ENCODE data around the gene PRELID3B.
A peak's percentile ranks its signal among the peaks of the same experiment; 100 is the strongest.

PRELID3B gene

GRCh38 chr20:59042151-59042795, at the start of gene PRELID3B:
TSS of gene PRELID3B (minus strand) at chr20:59042786. CDS start at chr20:59042730, 56 bp downstream.
- DNase-seq, result no peak

- peak; percentile 84 for DNase-seq
Measured at GRCh38 chr20:59087829-59088433, 45.3 kb upstream of the PRELID3B start.

- no peak for DNase-seq
Measured at GRCh38 chr20:59086923-59087322, 44.3 kb upstream of the PRELID3B start.

GRCh38 chr20:59084041-59084850, 41.7 kb upstream of the PRELID3B start:
- DNase-seq, result no peak

DNA sequence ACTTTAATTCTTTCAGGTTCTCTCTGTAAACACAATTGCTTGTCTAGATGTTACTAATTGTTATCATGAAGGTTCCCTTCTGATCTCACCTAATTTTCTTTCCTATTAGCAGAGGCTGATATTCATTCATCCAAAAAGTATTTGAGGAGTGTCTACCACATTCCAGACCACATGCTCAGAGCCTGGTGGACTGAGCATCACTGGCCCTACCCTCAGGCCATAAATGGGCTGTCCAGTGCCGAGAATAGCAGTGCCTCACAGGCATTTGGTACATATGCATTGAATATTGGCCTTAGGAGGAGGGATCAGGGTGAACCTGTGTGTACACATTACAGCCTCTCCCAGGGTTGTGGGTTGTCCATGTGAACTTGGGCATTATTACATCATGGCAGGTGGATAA, 40.4 kb upstream of the PRELID3B start:
- no peak for DNase-seq

- peak; percentile 17 for DNase-seq
Measured at GRCh38 chr20:59082077-59082740, 39.6 kb upstream of the PRELID3B start.

GRCh38 chr20:59081036-59081435, 38.5 kb upstream of the PRELID3B start:
- no peak for DNase-seq

DNA sequence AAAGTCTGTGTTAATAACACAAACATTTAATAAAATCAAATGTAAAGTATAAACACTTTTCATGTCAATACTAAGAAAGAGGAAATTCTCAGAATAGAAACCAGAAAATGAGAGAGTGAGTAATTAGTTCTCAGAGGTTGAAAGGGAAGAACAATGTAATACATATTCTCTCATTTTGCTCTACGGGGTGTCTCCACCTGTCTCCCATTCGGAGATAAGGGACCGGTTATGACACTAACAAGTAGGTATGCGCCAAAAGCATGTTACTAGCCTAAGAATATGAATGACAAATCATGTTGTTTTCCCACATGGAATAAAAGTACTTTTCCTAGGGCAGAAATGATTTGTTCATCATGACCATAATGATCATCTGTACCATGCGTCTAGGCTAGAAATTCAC, 35.6 kb upstream of the PRELID3B start:
- DNase-seq, result no peak

DNA sequence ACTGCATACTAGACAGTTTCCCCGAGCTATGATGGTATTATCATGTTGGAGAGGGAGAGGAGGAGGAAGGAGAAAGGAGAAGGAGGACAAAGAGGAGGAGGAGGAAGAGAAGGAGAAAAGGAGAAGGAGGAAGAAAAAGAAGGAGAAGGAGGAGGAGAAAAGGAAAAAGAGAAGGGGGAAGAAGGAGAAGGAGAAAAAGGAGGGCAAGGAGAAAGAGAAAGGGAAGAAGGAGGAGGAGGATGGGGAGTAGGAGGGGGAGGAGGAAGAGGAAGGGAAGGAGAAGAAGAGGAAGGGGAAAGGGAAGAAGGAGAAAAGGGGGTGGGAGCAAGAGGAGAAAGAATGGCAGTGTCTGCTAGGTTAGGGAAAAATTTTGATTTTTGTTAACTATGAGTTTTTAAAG, 35.1 kb upstream of the PRELID3B start:
- DNase-seq, result no peak

DNA sequence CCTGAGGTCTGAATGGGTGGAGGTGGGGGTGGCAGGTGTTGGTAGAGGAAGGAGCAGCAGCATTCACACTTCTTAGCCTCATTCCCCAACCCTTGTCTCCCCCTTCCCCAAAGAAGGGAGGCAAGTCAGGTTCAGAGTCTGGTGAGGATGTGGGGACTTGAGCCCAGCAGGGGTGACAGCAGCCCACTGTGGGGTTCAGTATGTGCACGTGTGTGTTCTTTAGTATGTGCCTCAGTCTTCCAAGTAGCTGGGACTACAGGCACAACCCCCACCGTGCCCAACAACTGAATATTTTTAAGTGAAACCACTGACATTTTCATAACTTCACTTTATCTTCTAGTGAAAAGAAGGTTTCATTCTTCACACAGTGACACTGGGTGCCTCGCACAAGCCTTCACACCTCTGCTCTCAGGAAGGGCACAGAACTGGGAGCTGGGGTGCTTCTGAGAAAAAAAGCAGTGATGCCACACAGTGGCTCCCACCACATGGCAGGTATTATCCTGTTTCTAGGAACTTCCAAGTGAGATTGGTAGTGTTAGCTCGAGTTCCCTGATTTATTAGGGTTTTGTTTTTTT, 33.4 kb upstream of the PRELID3B start:
- no peak for DNase-seq

- no peak for DNase-seq
Measured at GRCh38 chr20:59074456-59074855, 31.9 kb upstream of the PRELID3B start.

DNA sequence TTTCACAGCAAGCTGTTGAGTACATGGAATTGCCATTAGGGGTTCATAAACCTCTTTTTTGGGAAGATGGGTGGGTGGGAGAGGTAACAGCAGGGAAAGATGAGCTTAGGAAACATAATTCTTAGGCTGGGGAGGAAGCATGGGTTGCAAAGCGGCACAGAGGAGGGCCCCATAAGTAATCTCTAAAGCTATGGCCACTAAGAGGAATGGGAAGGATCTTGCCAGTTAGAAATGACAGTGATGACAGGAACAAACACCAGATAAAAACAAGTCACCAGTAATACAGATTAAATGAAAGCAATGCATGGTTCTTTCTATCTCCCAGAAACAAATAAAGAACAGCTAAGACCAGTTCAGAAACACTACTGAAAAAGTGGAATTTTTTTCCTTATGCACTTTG, 31.0 kb upstream of the PRELID3B start:
- no peak for DNase-seq

GRCh38 chr20:59071216-59071615, 28.6 kb upstream of the PRELID3B start:
- DNase-seq, result no peak

GRCh38 chr20:59069026-59069425, 26.4 kb upstream of the PRELID3B start:
- DNase-seq, result no peak

- no peak for DNase-seq
Measured at GRCh38 chr20:59068534-59068933, 25.9 kb upstream of the PRELID3B start.

GRCh38 chr20:59064214-59064722, 21.7 kb upstream of the PRELID3B start:
- no peak for DNase-seq

DNA sequence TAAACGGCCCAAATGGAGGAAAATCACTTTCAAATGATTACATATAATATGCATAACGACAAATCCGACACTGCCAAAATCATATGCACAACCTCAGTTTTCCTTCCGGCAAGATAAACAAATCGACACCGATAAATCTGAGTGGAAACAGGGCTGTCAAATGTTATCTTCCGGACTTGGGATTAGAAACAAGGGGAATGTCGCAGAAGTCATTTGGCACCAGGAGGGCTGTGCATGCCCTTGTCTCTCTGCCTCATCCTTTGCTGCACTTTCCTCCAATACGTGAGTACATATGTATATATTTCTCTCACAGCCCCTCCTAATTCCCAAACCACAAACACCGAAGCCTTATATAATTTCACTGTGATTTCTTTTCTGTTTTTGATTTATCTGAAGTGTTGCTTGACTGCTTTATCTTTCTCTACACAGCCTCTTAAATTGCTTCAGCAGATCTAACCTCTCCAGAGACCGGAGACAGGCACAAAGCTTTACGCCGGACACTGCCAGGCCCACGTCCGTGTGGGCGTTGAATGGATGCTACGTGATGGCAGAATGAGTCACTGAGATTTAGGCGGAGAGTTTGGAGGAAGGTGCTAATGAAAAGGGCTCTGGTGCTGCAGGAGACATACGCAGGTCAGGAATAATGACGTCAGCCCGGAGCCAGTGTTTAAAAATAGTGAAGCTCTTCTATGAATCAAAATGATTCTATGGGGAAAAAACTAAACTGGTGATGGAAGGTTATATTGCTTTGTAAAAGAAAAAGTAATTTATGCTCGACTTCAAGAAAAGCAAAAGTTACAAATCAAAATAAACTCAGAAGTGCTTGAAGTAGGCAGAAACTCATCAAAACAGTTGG, 21.0 kb upstream of the PRELID3B start:
- no peak for DNase-seq

DNA sequence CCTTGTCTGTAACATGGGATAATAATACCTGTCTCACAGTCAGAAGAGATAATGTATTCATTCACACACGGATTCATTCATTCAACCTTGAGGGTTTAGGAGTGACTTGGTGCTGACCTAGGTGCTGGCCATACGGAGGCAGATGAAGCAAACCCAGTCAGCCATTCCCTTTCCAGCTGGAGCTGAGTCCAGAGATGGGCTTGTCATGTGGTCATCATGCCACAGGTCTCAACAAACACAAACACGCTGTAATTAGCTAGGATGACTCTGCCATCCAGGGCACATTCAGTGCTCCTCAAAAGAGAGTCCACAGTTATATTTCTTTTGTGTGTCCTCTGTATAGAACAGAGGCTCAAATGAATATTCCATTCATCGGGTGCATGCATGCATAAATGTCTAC, 19.5 kb upstream of the PRELID3B start:
- DNase-seq, result no peak

- DNase-seq, result peak; percentile 48
Measured at GRCh38 chr20:59055302-59055701, 12.7 kb upstream of the PRELID3B start.

DNA sequence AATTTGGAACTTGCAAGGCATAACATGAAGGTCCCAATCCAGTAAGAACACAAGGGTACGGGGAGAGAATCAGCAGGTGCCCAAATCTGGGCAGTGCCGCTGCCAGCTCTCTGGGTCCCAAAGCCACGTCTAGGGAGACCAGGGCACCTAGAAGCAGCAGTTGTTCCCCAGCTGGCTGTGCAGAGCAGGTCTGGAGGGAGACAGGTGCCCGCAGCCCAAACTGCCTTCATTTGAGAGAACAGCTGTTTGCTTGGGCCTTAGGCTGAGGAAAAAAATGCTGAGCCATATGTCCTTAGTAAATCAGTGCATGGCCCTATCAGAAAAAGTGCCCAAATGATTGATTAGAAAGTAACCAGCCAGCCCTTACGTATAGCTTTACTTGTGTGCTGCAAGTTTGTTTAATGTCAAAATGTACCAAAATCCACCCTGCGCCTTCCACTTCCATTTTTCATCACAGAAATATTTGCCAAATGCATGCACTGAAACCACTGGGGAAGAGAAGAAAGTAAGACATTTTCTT, 9.1 kb upstream of the PRELID3B start:
- no peak for DNase-seq

DNA sequence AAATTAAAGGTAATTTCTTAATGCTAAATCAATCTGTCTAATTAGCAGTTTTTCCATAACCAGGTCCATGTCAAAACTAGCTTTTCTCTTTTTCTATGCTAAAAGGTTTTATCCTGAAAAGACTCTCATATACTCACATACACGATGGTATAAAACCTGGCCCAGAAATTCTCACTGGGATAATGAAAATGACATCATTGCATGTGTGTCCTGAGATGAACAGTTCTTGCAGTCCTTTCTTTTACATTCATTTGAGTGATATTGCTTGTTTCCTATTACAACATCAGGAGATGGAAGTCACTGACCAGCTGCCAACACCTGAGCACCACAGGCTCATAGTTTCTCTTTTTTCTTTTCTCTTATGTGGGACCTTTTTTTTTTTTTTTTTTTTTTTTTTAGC, 7.9 kb upstream of the PRELID3B start:
- DNase-seq, result no peak

- no peak for DNase-seq
Measured at GRCh38 chr20:59048681-59049030, 6.1 kb upstream of the PRELID3B start.

All from CD4-positive, alpha-beta T cell treated with Interleukin-12 subunit alpha and Interleukin-12 subunit beta, for 1 hour (primary cell).